NCI-H446 treated with DMSO at 0.1 percent for 48 hours (cell line): ENCODE measurements around the gene SYNPR.

Experiments
- DNase-seq: peaks from one replicate; lab custom pipeline; 2025; lab: John Stamatoyannopoulos, UW

The SYNPR gene

DNA sequence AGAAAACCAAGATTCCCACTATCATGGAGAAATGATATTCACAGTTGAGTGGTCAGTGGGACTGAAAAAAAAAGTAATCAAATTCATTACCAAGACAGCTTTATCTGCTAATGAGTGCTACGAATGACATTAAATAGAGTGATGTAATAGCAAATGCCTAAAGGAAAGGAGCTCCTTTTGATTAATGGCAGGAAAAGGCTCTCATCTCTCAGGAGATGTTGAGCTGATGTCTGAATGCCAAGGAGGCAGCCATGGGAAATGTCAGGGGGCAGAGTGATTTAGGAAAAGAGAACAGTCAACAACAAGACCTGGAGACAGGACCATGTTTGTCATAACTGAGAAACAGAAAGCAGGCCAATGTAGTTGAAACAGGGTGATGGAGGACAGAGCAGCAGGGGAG lies 277.7 kb downstream of the SYNPR start:
- DNase-seq: no peak

GRCh38 chr3:63556401-63556800 lies 278.3 kb downstream of the SYNPR start:
- no peak for DNase-seq

- no peak for DNase-seq
Observed at GRCh38 chr3:63557912-63558311, 279.8 kb downstream of the SYNPR start.

DNA sequence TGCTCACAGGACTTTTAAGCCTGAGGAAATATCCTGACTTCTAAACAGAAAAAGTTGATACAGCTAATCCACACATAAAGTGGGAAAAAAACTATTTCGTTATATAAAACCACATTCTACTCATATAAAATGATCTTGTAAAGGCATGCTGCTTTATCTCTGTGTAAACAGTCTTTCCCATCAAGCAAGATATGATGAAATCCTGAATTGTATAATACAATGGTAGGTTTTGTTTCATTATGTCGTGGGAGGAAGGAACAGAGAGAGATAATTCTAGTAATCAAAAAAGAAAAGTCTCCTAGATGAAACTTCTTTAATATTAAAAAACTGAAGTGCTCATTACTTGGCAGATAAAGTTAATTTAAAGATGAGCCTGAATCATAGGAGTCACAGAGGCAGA lies 281.8 kb downstream of the SYNPR start:
- no peak for DNase-seq

DNA sequence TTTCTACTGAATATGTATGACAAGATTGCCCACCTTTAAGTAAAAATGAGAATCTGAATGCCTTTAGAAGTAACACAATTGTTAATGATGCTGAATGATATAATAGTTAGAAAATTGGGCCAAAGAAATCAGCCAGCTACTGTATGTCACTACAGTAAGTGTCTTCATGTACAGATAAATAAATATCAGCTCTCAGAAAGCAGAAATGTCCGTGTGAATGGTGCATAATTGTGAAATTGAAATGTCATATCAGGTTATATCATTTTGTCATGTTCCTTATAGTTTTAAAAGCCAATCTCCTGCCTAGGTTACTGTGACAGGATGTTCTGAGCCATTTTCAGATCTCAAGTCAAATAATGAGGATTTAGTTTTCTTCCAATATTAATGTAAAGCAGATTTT lies 283.8 kb downstream of the SYNPR start:
- no peak for DNase-seq

GRCh38 chr3:63562323-63562722 lies 284.2 kb downstream of the SYNPR start:
- DNase-seq: no peak

- no peak for DNase-seq
Observed at GRCh38 chr3:63563572-63563971, 285.5 kb downstream of the SYNPR start.

- DNase-seq: no peak
Observed at GRCh38 chr3:63565220-63565619, 287.1 kb downstream of the SYNPR start.

- DNase-seq: no peak
Observed at GRCh38 chr3:63571682-63572081, 293.6 kb downstream of the SYNPR start.

GRCh38 chr3:63576846-63577245 lies 298.7 kb downstream of the SYNPR start:
- DNase-seq: no peak

DNA sequence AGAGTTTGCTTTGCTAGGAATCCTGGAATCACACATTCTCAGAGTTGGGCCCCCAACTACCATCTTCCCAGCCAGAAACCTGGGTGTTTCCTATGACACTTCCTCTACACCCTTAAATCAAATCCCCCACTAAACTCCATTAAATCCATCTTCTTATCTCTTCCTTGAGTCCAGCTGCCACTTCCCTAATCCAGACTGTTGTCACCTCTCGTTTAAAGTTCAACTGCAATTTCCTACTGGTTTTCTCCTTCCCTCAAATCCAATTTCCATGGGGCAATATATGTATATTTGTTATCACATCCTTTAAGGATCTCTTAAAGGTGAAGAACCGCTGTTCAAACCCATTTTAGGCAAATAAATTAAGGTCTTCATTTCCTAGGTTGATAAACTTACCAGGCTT lies 300.8 kb downstream of the SYNPR start:
- DNase-seq: no peak

DNA sequence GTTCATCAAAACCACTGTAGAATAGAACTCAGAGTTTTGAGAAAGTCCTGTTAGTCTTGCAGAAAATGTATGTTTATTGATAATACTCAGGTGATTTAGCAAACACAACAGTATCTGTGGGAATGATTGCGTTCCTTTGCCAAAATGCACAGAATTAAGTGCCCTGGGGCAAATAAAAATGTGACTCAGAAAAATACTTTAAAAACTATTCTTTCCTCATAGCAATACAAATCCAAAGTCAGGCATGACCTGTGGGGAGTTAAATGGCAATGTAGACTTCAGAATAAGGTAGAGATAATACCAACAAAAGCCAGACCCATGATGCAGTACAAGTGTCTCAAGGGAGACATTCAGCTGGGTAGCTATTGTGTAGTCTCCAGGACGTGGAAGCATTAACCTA lies 302.0 kb downstream of the SYNPR start:
- DNase-seq: no peak

DNA sequence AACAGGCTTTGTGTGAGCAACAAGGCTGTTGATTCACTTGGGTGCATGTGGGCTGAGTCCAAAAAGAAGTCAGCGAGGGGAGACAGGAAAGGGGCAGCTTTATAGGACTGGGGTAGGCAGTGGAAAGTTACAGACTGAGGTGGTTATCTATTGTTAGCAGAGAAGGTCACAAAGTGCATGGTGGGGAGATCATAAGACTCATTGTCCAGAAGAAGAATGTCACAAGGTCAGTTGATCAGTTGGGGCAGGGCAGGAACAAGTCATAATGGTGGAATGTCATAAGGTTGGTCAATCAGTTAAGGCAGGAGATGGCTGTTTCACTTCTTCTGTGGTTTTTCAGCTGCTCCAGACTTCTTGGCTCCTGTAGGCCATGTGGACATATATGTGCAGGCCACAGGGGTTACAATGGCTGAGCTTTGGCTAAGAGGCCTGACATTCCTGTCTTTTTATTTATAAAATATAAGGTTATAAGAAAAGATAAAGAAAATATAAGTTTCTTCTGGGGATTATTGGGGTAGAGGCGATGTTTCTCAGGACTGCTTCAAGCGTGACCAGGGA lies 304.9 kb downstream of the SYNPR start:
- DNase-seq: no peak

GRCh38 chr3:63584681-63585080 lies 306.6 kb downstream of the SYNPR start:
- no peak for DNase-seq

GRCh38 chr3:63585927-63586326 lies 307.8 kb downstream of the SYNPR start:
- DNase-seq: no peak

- no peak for DNase-seq
Observed at GRCh38 chr3:63588895-63589294, 310.8 kb downstream of the SYNPR start.

- no peak for DNase-seq
Observed at GRCh38 chr3:63593779-63594178, 315.7 kb downstream of the SYNPR start.

- no peak for DNase-seq
Observed at GRCh38 chr3:63595221-63595620, 317.1 kb downstream of the SYNPR start.

GRCh38 chr3:63597019-63597418 lies 318.9 kb downstream of the SYNPR start:
- no peak for DNase-seq

GRCh38 chr3:63607716-63608115 lies 329.6 kb downstream of the SYNPR start:
- DNase-seq: no peak

DNA sequence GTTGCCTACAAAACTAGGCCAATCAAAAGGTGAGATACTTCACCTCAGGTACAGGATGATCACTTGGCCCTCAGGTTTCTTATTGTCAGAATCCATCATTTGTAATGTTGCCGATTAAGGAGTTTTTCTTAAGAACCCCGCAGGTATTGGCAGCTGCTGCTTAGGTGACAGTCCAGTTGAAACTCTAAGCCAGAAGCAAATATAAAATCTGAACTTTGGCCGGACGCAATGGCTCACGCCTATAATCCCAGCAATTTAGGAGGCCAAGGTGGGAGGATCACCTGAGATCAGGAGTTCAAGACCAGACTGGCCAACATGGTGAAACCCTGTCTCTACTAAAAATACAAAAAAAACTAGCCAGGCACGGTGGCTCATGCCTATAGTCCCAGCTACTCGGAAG lies 331.3 kb downstream of the SYNPR start:
- no peak for DNase-seq

GRCh38 chr3:63609834-63610233 lies 331.7 kb downstream of the SYNPR start:
- no peak for DNase-seq

DNA sequence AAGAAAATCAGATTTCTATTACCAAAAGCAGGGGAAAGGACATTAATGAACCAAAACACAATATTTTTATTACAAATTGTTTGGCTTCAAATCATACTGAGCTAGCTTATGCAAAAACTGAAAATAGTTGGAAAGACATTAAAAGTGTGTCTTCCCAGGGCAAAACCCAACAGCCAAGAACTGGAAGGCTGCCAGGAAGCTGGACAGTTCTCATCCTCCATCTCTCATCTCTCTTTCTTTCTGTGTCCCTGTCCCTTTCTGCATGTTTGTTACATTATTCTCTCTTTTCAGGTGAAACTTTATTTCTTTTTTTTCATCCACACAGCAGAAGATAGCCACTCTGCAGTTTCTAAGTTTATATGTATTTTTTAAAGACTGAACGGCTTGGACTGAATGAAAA lies 333.3 kb downstream of the SYNPR start:
- DNase-seq: no peak

DNA sequence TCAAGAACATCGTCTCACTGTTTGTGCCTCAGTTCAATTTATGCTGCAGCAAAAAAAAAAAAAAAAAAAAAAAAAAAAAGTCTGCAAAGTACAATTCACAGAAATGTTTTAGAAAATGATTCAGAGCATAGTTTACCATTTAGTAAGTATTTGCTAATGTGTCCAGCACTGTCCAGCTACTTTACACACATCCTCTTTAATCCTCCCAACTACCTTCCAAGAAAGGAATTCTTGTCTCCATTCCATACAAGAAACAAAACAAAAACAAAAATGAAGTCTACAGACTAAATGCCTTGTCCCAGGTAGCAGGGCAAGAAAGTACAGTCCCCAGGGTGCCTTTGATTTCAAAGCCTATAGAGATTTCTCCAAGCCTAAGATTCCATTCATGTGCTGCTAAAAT lies 335.5 kb downstream of the SYNPR start:
- no peak for DNase-seq

DNA sequence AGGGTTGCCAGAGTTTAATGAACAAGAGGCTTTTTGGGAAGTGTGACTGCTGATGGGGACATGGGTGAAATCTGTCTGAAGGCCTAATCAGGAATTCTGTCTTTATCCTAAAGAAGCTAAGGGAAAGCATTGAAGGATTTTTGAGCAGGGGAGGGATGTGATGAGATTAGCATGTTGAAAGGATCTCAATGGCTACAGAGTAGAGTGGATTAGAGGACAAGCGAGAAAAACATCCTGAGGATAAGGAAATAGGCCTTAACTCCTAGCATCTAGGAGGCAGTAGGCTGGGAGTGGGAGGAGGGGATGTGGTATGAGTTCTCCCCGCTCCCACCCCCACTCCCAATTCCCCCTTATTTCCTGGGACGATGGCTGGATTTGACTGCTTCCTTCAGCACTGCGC lies 339.3 kb downstream of the SYNPR start:
- no peak for DNase-seq
